Esophagus muscularis mucosa (tissue), 4 donors: Measurements from ENCODE around the gene CSF2RB. TPM values are rescaled to one million over a fixed set of nuclear protein-coding genes. Genes with fewer than 3 reads are reported as not detected.

Experiments used
- DNase-seq: peaks from one replicate; pipeline ENCODE4 v3.0.0-alpha.2; 2017; ENCODE audit errors: extremely low spot score
- H3K27ac ChIP-seq, 4 donors: fragments of 200-600 bp; sonication (generic); replicated peaks in 1 of 4; 1 replicate in 3 of 4; 2 replicates in 1 of 4; pipeline ENCODE4 v1.5.1; 2016 to 2019; ENCODE audit warnings: mild to moderate bottlenecking in 1 of 4
- H3K27me3 ChIP-seq, 4 donors: fragments of 200-600 bp; sonication (generic); one replicate each; pipeline versions ENCODE4 v1.5.1 to v1.6.0; 2016 to 2019
- H3K36me3 ChIP-seq, 4 donors: fragments of 200-600 bp; sonication (generic); one replicate each; pipeline ENCODE4 v1.5.1; 2016 to 2019
- H3K4me1 ChIP-seq, 4 donors: fragments of 200-600 bp; sonication (generic); one replicate each; pipeline ENCODE4 v1.5.1; 2016 to 2019
- H3K4me3 ChIP-seq, 4 donors: fragments of 200-600 bp; sonication (generic); 1 replicate in 2 of 4; 2 replicates in 2 of 4; pipeline ENCODE4 v1.5.1; 2016 to 2019; ENCODE audit warnings: mild to moderate bottlenecking in 4 of 4, moderate library complexity in 1 of 4
- H3K9me3 ChIP-seq, 4 donors: fragments of 200-600 bp; sonication (generic); 1 replicate in 3 of 4; 2 replicates in 1 of 4; pipeline ENCODE4 v1.5.1; 2016 to 2019
- EP300 ChIP-seq: sonication (generic); formaldehyde crosslinking; IDR thresholded peaks from one replicate; pipeline ENCODE4 v1.6.1; 2017; ENCODE audit warnings: antibody characterized with exemption
- POLR2A ChIP-seq: fragments of 450-650 bp; IDR thresholded peaks from one replicate; pipeline ENCODE4 v1.6.1; 2017; ENCODE audit warnings: antibody characterized with exemption, moderate library complexity, mild to moderate bottlenecking, low read depth
- POLR2AphosphoS5 ChIP-seq, 2 donors: sonication (generic); formaldehyde crosslinking; IDR thresholded peaks; one replicate each; pipeline ENCODE4 v1.6.1; 2017; ENCODE audit warnings: antibody characterized with exemption in 2 of 2
- WGBS: methylation state at CpG from one replicate; pipeline ENCODE4 v1.1.5; 2018; 5-methylcytosine and 5-hydroxymethylcytosine counted together
- intact Hi-C: fragments of 100-400 bp; cut with DNase I; formaldehyde crosslinking; loops from one replicate; pipeline ENCODE4 v1.15.1; 2023
- total RNA-seq, 4 donors: library from RNA; depleted of rRNA; stranded (reverse); fragments of >200 nt; gene quantifications; one replicate each; pipeline versions ENCODE4 v1.1.0 to v1.2.1, GENCODE V29; 2016
- TF ChIP-seq, protein P1 (sequence below), 3 experiments: fragments of 200-600 bp in 2 of 3; fragments of 450-650 bp in 1 of 3; sonication (generic) in 2 of 3; IDR thresholded peaks; one replicate each; pipeline ENCODE4 v1.5.1; 2017 to 2019; ENCODE audit warnings: antibody characterized with exemption in 3 of 3, mild to moderate bottlenecking in 2 of 3, moderate library complexity in 1 of 3

The CSF2RB gene
- total RNA-seq, 4 donors from 2014 or later = 4.6 to 19.4 (median 6.2) TPM

DNA sequence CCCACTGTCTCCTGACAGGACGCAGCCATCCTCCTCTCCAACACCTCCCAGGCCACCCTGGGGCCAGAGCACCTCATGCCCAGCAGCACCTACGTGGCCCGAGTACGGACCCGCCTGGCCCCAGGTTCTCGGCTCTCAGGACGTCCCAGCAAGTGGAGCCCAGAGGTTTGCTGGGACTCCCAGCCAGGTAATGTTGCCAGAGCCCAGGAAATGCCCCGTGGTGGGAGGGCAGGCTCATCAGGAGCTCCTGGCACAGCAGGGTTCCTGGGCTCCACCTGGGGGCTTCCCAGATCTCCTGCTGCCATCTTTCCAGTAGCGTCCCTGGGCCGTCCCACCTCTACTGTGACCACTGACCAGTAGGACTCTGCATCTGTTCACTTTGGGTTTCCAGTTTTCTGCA lies 16.2 kb downstream of the CSF2RB start:
- intact Hi-C loops = no loop called here
- Histone ChIP-seq H3K27me3 (peaks cover 0 to 56% (median 0%) of the 10 kb centered on the region in 4 donors), H3K36me3 (peaks cover 0 to 5% (median 1%) of the 10 kb centered on the region in 4 donors), H3K9me3 (no peaks in the 10 kb centered on the region), H3K4me1 (no peaks in the 10 kb centered on the region), H3K27ac (no peak overlapping the region), H3K4me3 (no peak overlapping the region)
- TF ChIP-seq, protein P1, sequence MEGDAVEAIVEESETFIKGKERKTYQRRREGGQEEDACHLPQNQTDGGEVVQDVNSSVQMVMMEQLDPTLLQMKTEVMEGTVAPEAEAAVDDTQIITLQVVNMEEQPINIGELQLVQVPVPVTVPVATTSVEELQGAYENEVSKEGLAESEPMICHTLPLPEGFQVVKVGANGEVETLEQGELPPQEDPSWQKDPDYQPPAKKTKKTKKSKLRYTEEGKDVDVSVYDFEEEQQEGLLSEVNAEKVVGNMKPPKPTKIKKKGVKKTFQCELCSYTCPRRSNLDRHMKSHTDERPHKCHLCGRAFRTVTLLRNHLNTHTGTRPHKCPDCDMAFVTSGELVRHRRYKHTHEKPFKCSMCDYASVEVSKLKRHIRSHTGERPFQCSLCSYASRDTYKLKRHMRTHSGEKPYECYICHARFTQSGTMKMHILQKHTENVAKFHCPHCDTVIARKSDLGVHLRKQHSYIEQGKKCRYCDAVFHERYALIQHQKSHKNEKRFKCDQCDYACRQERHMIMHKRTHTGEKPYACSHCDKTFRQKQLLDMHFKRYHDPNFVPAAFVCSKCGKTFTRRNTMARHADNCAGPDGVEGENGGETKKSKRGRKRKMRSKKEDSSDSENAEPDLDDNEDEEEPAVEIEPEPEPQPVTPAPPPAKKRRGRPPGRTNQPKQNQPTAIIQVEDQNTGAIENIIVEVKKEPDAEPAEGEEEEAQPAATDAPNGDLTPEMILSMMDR (IDR thresholded peaks at IDR 0.05) = no peak
- no peak for TF ChIP-seq EP300
- no peak for TF ChIP-seq POLR2A
- 80% methylated on average over 2 of the region's 10 CpGs for WGBS
- DNase-seq = no peak

DNA sequence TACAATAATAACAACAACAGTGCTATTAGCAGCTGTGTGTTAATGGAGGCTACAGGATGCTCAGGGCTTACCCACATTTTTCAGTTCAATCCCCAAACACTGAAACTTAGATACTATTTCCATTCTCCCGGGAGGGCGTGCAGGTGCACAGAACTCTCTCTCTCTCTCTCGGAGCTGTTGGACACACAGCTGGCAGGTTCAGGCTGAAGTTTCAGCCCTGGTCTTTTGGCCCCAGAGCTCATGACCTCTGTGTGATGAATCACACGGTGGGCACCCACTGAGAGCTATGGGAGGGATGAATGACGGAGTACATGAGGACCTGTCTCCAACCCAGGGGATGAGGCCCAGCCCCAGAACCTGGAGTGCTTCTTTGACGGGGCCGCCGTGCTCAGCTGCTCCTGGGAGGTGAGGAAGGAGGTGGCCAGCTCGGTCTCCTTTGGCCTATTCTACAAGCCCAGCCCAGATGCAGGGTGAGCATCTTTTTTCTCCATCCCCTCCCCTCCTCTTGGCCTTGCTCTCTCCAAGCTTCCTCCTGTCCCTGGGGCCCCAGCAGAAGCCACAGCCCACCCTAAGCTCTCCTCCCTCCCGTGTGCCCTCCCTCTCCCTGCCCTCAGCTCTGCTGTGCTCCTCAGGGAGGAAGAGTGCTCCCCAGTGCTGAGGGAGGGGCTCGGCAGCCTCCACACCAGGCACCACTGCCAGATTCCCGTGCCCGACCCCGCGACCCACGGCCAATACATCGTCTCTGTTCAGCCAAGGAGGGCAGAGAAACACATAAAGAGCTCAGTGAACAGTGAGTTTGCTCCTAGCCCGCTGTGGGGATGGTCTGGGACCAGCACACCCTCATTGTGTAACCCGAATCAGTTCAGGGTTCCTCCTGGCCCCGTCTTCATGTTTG lies 16.9 kb downstream of the CSF2RB start:
- no peaks in the 10 kb centered on the region for H3K9me3 ChIP-seq
- TF ChIP-seq EP300 (no peak), POLR2AphosphoS5 (IDR thresholded peaks at IDR 0.05) (no peak), POLR2A (no peak)
- TF ChIP-seq, protein P1 (IDR thresholded peaks at IDR 0.05) = no peak
- DNase-seq = no peak
- intact Hi-C loops = no loop called here
- peaks cover 0 to 55% (median 0%) of the 10 kb centered on the region in 4 donors for H3K27me3 ChIP-seq
- H3K27ac ChIP-seq = no peak overlapping the region
- H3K4me3 ChIP-seq = no peak overlapping the region
- peaks cover 0 to 5% (median 1%) of the 10 kb centered on the region in 4 donors for H3K36me3 ChIP-seq
- WGBS = 64% methylated on average over 19 of the region's 20 CpGs
- H3K4me1 ChIP-seq = no peaks in the 10 kb centered on the region

DNA sequence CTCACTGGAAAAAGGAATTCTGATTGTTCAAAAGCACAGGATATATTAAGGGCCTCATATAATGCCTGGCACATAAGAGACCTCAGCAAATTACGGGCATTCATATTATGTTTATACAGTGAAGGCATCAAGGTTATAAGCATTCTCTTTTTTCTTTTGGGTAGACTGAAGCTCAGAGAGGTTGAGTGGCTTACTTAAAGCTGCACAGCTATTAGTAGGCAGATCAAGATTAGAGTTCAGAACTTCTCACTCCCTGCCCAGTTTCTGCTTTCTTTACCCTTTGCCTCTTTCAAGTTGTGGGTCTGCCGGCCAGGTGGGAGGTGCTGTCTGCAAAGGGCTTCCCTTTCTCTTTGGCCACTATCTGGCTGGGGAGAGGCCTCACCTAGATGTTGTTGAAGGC lies 18.0 kb downstream of the CSF2RB start:
- WGBS = 70% methylated on average over 2 of the region's 2 CpGs

DNA sequence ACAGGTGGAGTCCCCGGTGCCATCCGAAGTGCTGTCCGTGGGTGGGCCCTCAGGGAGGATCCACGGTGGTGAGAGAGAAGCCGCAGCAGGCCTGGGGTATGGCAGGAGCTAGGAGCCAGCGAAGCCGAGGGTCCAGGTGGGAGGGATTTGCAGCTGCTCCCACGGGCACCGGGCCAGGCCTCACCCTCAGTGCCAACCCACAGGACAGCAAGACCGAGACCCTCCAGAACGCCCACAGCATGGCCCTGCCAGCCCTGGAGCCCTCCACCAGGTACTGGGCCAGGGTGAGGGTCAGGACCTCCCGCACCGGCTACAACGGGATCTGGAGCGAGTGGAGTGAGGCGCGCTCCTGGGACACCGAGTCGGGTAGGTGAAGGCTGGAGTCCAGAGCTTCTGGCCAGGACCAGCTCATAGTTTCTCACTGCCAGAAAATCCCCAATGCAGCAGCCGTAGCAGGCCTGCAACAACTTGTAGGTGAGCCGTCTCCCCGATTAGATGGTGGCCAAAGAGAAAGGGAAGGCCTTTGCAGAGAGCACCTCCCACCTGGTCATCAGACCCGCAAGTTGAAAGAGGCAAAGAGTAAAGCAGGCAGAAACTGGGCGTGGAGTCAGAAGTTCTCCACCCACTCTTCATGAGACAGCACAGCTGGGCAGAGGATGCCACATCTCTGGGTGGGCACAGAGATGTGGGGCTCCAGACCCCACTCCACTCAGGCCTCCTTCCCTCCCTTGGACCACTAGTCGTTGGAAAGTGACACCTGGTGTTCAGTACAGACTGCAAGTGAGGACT lies 20.4 kb downstream of the CSF2RB start:
- no peaks in the 10 kb centered on the region for H3K9me3 ChIP-seq
- no peak for DNase-seq
- peaks cover 0 to 5% (median 1%) of the 10 kb centered on the region in 4 donors for H3K36me3 ChIP-seq
- peaks cover 0 to 28% (median 0%) of the 10 kb centered on the region in 4 donors for H3K27me3 ChIP-seq
- 92% methylated on average over 13 of the region's 25 CpGs for WGBS
- intact Hi-C loops = no loop called here
- H3K4me1 ChIP-seq = no peaks in the 10 kb centered on the region
- no peak overlapping the region for H3K27ac ChIP-seq
- no peak for TF ChIP-seq EP300
- no peak overlapping the region for H3K4me3 ChIP-seq

More for the DNA sequence above, 18.0 kb downstream of the CSF2RB start:
- Histone ChIP-seq H3K27ac (no peak overlapping the region), H3K36me3 (peaks cover 0 to 5% (median 1%) of the 10 kb centered on the region in 4 donors), H3K27me3 (peaks cover 0 to 49% (median 0%) of the 10 kb centered on the region in 4 donors), H3K4me1 (no peaks in the 10 kb centered on the region), H3K4me3 (no peak overlapping the region), H3K9me3 (no peaks in the 10 kb centered on the region)
- TF ChIP-seq, protein P1 (IDR thresholded peaks at IDR 0.05) = no peak
- intact Hi-C loops = no loop called here
- no peak for DNase-seq
